Measurements from ENCODE around the gene RDX.
"Not testable (repeated sequence)": the region's sequence is repeated elsewhere in the genome, so short reads cannot be mapped to it uniquely, and the experiment has no call there.

Gene RDX

GRCh38 chr11:110318638-110319404 lies 22.4 kb upstream of the RDX start:
- H3K4me3 ChIP-seq (ENCODE audit: low read depth, low read length): no peak overlapping the region

GRCh38 chr11:110317516-110317932 lies 21.1 kb upstream of the RDX start:
- no peak for TF ChIP-seq CTCF (IDR thresholded peaks at IDR 0.05; ENCODE audit: borderline replicate concordance, insufficient read depth, low read depth, low read length)
- H3K4me3 ChIP-seq (ENCODE audit: low read depth, low read length): no peak overlapping the region

More at GRCh38 chr11:110318638-110319404, 22.4 kb upstream of the RDX start:
- TF ChIP-seq CTCF (IDR thresholded peaks at IDR 0.05; ENCODE audit: borderline replicate concordance, insufficient read depth, low read depth, low read length): no peak

GRCh38 chr11:110314366-110315095 lies 18.1 kb upstream of the RDX start:
- H3K4me3 ChIP-seq (ENCODE audit: low read depth, low read length): no peak overlapping the region
- TF ChIP-seq CTCF (IDR thresholded peaks at IDR 0.05; ENCODE audit: borderline replicate concordance, insufficient read depth, low read depth, low read length): no peak

- no peak for TF ChIP-seq CTCF (IDR thresholded peaks at IDR 0.05; ENCODE audit: borderline replicate concordance, insufficient read depth, low read depth, low read length)
- H3K4me3 ChIP-seq (ENCODE audit: low read depth, low read length): no peak overlapping the region
Observed at GRCh38 chr11:110312670-110313069, 16.3 kb upstream of the RDX start.

- TF ChIP-seq CTCF (IDR thresholded peaks at IDR 0.05; ENCODE audit: borderline replicate concordance, insufficient read depth, low read depth, low read length): no peak
- H3K4me3 ChIP-seq (ENCODE audit: low read depth, low read length): no peak overlapping the region
Observed at GRCh38 chr11:110311783-110312579, 15.6 kb upstream of the RDX start.

- no peak overlapping the region for H3K4me3 ChIP-seq (ENCODE audit: low read depth, low read length)
Observed at GRCh38 chr11:110308071-110308470, 11.7 kb upstream of the RDX start.

GRCh38 chr11:110306019-110306388 lies 9.6 kb upstream of the RDX start:
- not testable (repeated sequence) for H3K4me3 ChIP-seq (ENCODE audit: low read depth, low read length)

More at GRCh38 chr11:110308071-110308470, 11.7 kb upstream of the RDX start:
- no peak for TF ChIP-seq CTCF (IDR thresholded peaks at IDR 0.05; ENCODE audit: borderline replicate concordance, insufficient read depth, low read depth, low read length)
